GDM1 (cell line): Measurements from ENCODE around the gene NAT9.
A peak's percentile ranks its signal among the peaks of the same experiment; 100 is the strongest.

ENCODE experiments used
- DNase-seq: peaks from one replicate; lab custom pipeline; 2025; lab: John Stamatoyannopoulos, UW

Gene NAT9

DNA sequence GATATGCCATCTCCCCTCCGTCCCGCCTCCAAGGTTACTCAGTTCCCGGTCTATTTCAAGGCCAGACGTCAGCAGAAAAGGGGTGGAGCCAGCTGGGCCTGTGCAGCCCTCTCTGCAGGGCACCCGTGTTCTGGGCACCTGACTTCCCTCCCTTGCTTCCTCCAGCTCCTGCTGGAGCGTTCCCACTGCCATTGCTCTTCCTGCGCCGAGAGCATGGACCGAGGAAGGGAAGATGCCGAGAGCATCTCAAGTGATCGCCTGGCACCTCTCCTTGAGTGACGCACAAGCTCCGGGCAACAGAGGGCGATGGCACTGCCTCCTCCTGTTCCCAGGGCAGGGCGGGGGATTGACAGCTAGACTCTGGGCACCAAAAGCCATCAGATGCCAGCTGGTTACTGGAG is 29.4 kb upstream of the NAT9 start:
- DNase-seq = no peak

DNA sequence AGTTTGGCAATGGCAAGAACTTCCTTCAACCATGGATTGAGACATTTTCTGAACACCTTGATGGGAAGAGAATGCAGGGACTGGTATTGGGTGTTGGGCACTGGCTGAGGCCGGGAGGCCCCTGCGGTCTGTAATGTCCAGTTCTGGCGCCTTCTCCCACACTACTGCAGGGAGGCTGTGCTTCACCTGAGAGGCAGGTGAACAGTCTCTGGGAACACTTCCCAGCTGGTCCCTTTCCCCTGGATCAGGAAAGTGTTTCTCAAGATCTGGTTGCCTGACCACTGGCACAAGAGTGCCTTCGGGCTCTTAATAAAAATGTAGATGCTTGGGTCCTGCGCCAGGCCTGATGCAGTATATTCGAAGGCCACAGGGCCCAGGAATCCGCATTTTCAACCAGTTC is 28.5 kb upstream of the NAT9 start:
- no peak for DNase-seq

DNA sequence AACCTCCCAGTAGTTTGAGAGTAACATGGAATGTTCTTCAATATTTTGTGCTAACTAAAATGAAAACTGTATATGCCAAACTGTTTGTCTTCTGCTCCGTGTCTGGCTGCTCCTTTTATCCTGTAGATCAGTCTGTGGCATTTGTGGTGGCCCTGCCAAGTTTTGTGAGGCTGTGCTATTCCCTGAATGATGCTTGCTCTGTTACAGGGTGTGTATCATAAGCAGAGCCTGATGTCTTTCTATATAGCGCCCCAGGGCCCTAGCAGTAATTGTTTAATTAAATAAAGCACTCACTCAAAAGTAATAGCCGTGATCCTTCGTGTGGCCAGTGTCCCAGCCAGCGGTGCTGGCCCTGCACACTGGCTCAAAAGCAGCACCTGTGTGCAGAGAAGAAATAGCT is 27.8 kb upstream of the NAT9 start:
- DNase-seq = no peak

DNA sequence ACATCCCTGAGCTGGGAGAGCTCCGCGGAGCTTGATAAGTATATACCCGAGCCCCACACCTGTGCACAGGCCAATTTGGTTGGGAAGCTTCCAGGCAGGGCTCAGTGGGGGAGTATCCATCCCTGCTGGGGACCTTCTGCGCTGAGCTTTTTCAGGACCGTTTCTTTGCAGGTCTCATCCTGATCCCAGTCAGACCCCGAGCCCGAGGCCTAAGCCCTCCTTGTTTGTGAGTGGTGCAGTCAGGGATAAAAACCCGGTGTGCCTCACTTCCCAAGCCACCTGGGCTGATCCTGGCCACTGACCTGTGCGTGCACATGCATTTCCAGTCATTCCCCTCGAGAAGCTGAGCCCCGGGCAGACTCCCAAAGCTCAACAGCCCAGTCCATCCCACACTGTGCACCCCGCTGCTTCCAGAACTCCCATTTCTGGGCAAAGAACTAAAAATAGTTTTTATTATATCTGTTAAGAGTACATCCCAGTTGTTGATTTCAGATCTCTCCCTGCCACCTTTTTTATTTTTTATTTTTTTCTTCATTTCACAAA is 27.3 kb upstream of the NAT9 start:
- DNase-seq = no peak

DNA sequence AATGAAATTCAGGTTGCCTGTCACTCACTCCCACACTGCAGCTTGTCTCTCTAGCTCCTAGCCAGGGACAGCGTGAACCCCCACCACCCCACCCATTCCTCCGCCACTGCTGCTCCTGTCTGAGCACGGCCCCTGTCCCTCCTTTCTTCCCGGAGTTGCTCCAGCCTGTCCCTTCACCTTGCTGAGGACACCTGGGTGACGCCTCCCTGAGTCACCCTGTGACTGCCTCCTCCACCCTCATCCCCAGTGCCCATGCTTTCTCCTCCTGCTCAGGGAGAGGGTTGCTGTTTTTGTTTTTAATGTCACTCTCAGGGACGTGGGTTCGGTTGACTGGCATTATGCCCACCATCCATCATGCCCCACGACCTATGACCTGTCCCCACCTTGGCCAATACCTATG is 25.8 kb upstream of the NAT9 start:
- DNase-seq = no peak

DNA sequence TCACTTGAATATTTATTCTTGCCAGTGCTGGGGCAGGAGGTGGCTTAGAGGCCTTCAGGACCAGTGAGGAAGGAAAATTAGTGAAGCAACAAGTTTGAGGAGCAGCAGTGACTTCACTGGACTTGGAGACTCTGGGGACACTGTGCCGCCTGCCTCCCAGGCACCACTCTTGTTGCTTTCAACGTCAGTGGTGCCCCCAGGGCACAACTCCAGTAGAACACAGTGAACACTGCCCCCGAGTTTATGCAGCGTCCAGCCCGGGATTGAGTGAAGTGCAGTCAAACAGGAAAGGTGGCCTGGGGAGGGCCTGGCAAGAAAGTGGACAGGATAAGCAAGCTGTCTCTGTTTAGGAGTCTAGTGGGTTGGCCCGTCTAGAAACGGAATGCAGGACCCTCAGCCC is 24.4 kb upstream of the NAT9 start:
- DNase-seq = no peak

DNA sequence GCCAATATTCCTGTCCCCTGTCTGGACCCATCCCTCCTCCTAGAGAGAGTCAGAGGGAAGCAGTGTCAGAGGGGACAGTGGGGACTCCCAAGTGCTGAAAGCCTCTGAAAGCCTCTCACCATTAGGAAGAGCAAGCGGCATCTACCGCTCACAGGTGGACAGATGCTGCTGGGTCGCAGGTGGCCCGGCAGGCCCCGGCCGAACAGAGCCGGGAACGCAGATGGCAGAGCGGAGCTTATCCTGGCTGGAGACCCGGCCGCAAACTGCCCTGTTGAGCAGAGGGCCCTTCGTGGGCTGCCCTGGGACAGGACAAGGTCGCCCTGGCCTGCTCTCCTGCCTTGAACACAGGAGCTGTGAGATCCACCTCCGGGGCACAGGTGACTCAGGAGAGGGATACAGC is 23.0 kb upstream of the NAT9 start:
- DNase-seq = no peak

DNA sequence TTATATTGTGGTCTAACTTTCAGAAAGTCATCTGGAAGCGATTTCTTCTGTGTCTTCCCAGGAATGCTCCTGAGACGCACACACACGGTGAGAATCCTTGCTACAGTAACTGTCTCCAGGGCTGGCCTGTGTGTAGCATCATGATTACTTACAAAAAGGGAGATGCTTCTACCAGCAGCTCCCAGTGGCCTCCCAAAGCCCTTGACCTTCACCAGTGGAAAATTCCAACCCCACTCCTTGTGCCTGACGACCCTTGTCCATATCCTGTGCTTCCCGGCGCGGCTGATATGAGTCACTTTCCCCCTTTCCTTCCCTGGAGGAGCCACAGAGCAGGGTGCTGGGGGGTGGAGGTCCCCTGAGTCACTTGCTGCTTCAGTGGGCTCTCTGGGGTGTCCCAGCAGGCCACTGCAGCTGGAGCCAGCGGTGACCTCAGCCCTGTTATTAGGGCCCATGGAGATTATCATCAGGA is 22.1 kb upstream of the NAT9 start:
- DNase-seq = no peak

DNA sequence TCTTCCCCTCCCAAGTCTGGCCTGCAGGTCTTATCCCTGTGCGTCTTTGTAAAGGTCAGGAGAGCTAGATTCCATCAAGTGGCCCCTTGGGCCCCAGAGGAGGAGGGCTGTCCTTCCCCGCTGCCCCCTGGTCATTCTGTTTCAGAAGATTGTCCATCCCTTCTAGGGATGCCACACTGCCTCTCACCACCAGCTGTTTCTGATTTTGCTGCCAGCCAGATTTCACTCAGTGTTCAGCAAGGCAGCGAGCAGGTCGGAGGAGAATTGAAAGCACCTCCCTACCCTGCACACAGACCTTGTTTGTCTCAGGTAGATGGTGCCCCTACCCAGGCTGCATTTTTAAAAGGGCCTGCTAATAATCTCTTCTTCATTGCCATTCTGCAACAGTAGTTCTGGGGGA is 21.7 kb upstream of the NAT9 start:
- no peak for DNase-seq

DNA sequence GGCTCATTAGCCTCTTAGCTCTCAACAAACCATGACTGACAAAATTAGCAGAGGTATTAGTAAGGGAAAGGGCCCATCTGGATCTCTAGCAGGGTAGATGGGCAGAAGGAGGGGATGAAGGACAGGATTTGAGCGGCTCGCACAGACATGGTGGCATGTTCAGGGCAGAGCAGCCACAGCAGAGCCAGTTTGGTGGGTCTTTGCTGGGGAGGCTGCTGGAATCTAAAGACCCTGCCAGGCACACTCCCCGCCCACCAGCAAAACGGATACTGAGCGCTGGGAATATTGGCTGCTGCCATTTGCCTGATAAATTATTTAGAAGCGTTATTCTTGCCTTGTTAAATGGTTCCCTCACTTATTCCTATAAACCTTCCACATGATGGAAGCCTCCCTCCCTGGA is 20.7 kb upstream of the NAT9 start:
- no peak for DNase-seq

DNA sequence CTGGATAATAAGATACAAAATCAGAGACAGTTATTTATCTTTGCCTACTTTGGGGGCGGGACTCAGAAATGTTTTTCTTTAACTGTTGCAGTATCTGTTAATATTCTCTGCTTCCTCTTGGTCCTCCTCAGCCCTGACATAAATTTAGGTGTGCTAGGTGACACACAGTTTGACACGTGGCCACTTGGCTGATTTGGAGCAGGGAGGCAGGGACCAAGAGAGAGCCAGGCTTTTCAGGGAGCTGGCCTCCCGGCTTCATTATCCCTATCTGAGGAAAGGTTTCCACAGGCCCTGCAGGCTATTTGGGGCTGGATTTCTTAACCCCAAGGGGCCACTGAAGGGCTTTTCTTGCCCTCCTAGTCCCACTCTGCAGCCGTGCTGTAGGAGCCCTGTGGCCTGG is 20.1 kb upstream of the NAT9 start:
- DNase-seq = no peak

DNA sequence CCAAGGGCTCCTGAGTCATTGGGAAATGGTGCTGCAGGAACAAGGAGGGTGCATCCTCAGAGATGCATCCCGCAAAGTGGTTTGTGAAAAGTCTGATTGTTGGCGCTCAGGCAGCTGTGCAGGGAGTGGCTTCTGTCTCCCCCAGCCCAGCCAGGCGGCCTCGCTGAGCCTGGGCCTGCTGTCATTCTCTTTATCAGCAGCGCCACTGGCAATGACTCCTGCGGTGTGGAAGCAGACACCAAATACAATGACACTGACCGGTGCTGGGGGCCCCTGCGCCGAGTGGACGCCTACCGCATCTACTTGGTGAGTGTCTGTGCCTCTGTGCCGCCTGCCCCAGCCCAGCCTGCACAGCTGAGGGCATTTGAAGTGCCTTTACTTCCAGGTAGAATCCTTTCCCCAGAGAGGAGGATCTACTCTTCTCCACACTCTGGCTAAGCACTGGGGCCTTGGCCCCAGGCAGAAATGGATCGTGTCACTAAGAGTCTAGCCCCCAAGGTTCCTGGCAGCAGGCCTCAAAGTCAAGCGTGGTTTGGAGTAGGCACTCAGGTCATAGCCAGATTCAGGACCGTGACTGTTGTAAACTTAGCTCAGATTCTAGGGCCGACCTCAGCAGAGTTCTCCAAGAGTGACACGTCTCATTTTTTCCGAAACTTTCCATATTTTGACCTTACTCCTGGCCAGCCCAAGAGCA is 19.3 kb upstream of the NAT9 start:
- no peak for DNase-seq

DNA sequence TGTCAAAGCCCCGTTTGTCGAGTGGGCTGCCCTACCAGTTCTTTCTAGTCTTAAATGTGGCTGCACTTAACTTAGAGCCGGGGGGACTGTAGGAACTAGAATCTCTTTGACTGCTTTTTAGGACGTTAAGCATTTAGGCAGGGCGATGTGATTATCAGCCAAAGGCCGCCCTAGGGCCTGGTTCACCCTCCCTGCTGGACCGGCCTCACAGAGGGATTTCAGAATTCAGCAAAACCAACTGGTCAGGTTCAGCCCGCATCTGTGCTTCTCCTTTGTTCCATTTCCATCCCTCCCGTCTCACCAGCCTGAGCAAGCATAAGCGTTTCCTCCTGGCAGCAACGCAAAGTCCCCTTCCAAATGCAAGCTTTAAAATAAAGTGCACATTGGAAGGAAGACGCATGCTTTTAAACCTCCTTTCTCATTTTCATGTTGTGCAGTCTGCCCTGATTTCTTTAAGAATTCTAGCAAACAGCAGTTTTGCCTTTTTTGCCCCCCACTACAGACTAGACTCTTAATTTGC is 16.5 kb upstream of the NAT9 start:
- no peak for DNase-seq

DNA sequence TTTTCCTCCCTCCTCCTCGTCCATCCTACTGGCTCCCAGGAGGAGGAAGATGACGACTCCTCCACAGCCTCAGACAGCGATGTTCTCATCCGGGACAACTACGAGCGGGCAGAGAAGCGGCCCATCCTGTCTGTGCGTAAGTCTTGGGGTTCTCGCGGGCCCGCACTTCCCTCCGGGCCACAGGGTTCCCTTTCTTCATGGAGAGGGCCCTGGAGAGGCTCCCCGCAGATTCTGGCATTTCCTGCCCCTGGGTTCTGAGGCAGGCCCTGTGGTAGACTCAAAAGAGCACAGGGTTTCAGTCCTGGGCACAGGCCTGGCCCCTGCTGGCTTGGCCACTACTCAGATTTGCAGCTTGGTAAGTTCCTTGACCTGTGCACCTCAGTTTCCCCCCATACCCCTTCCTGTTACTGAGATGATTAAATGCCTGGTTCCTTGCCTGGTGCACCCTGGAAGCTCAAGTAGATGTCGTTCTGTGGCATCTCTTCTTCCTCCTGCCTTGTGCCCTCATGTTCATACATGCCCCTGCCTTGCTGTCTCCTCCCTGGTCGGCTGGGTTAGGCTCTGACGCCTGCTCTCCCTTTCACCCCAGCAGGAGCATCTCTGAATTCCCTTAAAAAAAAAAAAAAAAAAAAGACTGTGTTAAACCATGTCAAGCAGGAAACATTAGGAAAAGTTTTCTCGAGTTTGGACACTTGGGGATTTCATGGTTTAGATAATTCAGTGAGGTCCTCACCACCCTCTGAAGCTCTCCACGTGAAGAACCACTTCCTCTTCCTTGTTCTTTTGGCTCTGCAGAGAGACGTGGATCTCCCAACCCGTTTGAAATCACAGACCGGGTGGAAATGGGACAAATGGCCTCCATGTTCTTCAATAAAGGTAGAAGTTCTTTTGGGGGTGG is 14.3 kb upstream of the NAT9 start:
- DNase-seq = no peak

DNA sequence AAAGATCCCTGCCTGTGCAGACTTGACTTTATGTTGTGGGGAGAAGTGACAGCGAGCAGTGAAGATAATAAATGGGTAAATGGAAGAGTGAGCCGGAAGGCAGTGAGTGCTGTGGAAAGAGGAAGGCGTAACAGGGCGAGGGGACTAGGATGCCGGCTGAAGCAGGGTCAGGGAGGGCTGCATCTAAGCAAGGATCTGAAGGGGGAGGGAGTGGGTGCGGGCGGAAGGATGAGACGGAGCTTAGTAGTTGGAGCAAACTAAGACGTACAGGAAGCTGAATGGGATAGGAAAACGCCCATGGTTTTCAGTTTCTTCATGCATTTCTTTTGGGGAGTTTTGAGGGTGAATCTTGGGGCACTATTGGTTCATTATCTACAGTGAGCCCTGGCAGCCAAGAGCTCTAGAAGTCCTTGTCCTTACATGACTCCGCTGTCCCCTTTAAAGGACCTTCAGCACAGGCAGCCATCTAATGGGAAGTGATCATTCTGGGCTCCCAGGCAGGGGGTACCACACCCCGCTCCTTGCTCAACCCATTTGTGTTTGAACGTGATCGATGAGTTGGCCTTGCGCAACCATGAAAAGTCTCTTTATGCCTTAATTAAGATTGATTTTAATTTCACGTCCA is 10.4 kb upstream of the NAT9 start:
- DNase-seq = peak; percentile 68

DNA sequence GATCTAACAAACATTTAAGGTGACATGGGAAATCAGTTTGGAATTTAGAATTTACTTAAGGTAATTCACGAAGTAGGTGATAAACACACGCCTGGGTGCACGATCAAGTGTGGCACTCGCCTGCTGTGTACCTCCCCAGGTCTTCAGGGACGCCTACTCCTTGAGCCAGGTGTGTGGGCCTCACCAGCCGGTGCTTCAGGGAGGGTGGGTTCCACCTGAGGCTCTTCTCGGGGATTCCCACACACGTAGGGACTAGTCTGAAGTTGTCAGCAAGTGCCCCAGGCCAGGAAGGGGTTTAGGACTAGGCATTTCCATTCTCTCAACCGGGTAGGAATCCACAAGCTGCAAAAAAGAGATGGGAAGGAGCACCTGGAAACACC is 9.8 kb upstream of the NAT9 start:
- no peak for DNase-seq

DNA sequence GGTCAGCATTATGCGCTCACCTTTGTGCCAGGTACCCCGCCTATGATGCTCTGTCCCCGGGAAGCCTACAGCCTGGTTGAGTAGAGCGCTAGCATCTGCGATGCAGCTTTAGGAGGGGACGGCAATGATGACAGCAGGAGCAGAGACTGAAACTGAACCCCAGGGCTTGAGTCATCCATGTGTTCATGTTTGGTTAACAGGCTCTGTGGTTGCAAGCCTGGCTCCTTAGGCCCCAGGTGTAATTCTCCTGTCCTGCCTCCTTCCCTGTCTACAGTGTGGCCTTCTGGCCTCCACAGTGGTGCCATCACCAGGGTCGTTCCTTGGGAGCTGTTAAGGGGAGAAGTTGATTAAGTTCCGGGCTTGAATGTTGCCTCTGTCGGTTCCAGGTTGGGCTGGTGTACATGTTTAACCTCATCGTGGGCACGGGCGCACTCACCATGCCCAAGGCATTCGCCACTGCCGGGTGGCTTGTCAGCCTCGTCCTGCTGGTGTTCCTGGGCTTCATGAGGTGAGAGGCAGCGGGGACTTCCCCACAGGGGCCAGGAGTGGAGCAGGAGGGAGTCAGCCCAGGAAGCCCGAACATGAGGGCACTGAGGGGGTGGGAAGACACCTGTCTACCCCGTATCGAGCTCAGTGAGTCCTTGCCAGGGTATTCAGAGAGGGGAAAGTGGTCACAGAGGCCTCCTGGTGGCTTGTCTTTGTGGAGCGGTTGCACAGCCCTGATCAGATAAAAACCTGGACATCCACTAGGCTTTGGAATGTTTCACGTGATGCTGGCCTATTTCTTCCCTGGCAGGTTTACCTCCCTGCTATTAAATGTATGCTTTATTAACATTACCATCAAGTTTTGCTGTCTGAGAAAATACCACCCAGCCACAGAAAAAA is 9.2 kb upstream of the NAT9 start:
- DNase-seq = no peak

DNA sequence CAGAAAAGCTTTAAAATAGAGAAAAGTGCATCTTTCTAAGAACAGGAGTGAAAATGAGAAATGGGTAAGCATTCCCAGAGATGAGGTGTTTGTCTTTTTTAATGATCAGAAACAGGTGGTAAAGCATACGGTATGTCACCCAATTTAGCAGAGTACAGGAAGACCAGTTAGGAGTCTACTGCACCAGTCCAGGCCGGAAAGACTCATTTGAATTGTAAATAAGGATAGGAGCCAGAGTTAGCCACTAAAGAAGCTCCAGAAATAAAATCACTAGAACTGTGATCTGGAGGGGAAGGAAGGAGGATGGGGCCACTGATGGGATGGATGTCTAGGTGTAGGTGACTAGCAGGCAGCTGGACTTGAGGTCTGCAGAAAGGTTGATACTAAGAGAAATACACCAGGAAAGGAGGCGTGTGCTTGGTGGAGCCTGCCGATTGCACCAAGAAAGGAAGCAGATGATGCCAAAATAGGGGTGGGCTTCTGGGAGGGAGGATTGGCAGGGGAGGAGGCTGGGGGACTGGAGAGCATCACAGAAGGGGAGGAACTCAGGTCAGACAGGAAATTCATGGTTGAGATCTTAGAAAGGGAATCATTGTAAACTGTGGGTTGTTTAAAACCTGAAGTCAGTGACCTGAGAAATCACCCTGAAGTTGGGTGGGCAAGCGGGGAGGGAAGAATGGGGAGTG is 8.1 kb upstream of the NAT9 start:
- DNase-seq = no peak

DNA sequence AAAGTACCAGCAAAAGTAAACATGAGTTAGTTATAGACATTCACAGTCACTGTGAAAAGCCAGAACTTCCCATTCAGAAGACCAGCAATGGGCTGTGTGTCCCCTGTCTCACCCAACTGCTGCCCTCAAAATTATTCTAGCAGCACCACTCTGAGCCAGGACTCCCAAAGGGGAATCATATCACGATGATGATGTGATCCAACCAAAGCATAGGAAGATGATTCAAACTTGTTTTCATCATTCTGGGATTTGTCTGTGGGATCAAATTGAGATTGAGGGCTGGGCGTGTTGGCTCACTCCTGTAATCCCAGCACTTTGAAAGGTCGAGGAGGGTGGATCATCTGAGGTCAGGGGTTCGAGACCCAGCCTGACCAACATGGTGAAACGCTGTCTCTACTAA is 6.4 kb upstream of the NAT9 start:
- no peak for DNase-seq

DNA sequence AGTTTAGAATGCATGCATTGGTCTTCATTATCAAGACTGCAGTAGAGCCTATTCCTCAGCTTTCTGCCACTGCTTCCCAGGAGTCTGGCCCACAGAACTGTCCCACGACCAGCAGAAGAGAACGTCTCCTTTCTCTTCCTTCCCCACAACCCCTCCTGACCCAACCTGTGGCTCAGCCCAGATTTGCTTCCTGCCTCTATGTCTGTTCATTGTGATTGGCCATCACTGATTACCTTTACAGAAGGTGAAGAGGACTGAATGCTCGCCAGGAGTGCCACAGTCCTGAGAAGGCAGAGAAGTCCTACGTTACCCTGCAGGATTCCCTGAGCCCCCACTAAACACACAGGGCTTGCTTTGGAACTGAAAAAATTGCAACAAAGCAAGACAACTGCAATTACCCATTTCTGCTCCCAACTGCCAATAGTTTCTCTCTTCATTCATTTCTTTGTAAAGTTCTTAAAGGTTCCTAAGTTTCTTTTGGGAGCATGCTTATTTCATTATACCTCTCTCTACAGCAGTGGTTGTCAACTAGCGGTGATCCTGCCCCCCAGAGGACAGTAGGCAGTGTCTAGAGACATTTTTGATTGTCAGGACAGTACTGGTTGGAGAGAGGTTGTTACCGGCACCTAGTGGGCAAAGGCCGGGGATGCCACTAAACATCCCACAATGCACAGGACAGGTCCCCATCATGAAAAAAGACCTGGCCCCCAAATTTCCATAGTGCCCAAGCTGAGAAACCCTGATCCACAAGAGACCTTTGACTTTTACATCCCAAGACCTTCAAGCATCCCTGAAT is 4.5 kb upstream of the NAT9 start:
- DNase-seq = peak; percentile 51
